GM23338 (cell line): Measurements from ENCODE around the gene UBA6. TPM values are rescaled to one million over a fixed set of nuclear protein-coding genes. Genes with fewer than 3 reads are reported as not detected.

Experiments
- ATAC-seq: fragments of 200-7000 bp; cut with Tn5 transposase; 3 replicates; pipeline ENCODE4 v1.9.1; 2020
- DNase-seq: peaks from one replicate; pipeline ENCODE4 v3.0.0-alpha.2; 2015; ENCODE audit warnings: low spot score
- H2AFZ ChIP-seq: fragments of 200-600 bp; sonication (generic); 2 replicates; pipeline ENCODE4 v1.8.0; 2016; ENCODE audit warnings: antibody characterized with exemption, mild to moderate bottlenecking, moderate library complexity
- H3F3A ChIP-seq: fragments of 200-600 bp; sonication (generic); replicated peaks from 2 replicates; pipeline ENCODE4 v1.8.0; 2017; ENCODE audit warnings: antibody characterized with exemption, mixed run types, low read depth
- H3K27ac ChIP-seq: fragments of 200-600 bp; sonication (generic); 2 replicates; pipeline ENCODE4 v1.6.1; 2016; ENCODE audit warnings: low read depth
- H3K27me3 ChIP-seq: fragments of 200-600 bp; sonication (generic); 2 replicates; pipeline ENCODE4 v1.8.0; 2016; ENCODE audit warnings: mild to moderate bottlenecking, mixed run types, moderate library complexity; ENCODE audit not compliant: insufficient read depth
- H3K36me3 ChIP-seq: fragments of 200-600 bp; sonication (generic); 2 replicates; pipeline ENCODE4 v1.8.0; 2016; ENCODE audit warnings: mild to moderate bottlenecking; ENCODE audit not compliant: insufficient read depth
- H3K4me1 ChIP-seq: fragments of 200-600 bp; sonication (generic); 2 replicates; pipeline ENCODE4 v1.8.0; 2016; ENCODE audit warnings: mild to moderate bottlenecking, moderate library complexity; ENCODE audit not compliant: insufficient read depth
- H3K4me2 ChIP-seq: fragments of 200-600 bp; sonication (generic); 2 replicates; pipeline ENCODE4 v1.7.1; 2017; ENCODE audit warnings: mixed run types
- H3K4me3 ChIP-seq: fragments of 200-600 bp; sonication (generic); 2 replicates; pipeline ENCODE4 v1.6.1; 2016; ENCODE audit warnings: mixed run types
- H3K79me2 ChIP-seq: fragments of 200-600 bp; sonication (generic); replicated peaks from 2 replicates; pipeline ENCODE4 v1.8.0; 2017; ENCODE audit warnings: mild to moderate bottlenecking; ENCODE audit not compliant: insufficient read depth
- H3K9me2 ChIP-seq: fragments of 200-600 bp; sonication (generic); 2 replicates; pipeline ENCODE4 v1.8.0; 2017; ENCODE audit not compliant: insufficient read depth
- H4K20me1 ChIP-seq: fragments of 200-600 bp; sonication (generic); replicated peaks from 2 replicates; pipeline ENCODE4 v1.8.0; 2017; ENCODE audit warnings: mild to moderate bottlenecking; ENCODE audit not compliant: insufficient read depth
- H3K27ac Mint-ChIP-seq: 2 replicates; pipeline ENCODE4 v1.8.0; 2020; ENCODE audit warnings: inconsistent platforms, mild to moderate bottlenecking, moderate library complexity, mixed read lengths
- H3K27me3 Mint-ChIP-seq: 3 replicates; pipeline ENCODE4 v1.8.0; 2022; ENCODE audit warnings: low read depth, mild to moderate bottlenecking, moderate library complexity, mixed read lengths, inconsistent platforms; ENCODE audit not compliant: insufficient read depth, poor library complexity
- H3K36me3 Mint-ChIP-seq: 3 replicates; pipeline ENCODE4 v1.8.0; 2021; ENCODE audit warnings: low read depth, mild to moderate bottlenecking, inconsistent platforms, moderate library complexity, mixed read lengths
- H3K4me1 Mint-ChIP-seq: 3 replicates; pipeline ENCODE4 v1.8.0; 2020; ENCODE audit warnings: mild to moderate bottlenecking, inconsistent platforms, mixed read lengths
- H3K4me3 Mint-ChIP-seq: 3 replicates; pipeline ENCODE4 v1.8.0; 2021; ENCODE audit warnings: moderate library complexity, mild to moderate bottlenecking, inconsistent platforms, mixed read lengths
- H3K9me3 Mint-ChIP-seq: 3 replicates; pipeline ENCODE4 v1.8.0; 2020; ENCODE audit warnings: moderate library complexity, mild to moderate bottlenecking, inconsistent platforms, mixed read lengths
- CREB1 ChIP-seq: fragments of 250-450 bp; sonication (Bioruptor Pico); IDR thresholded peaks from 2 replicates; pipeline ENCODE4 v1.5.0; 2020; ENCODE audit warnings: low read depth, mild to moderate bottlenecking, moderate library complexity
- CTCF ChIP-seq, 2 experiments: fragments of 200-600 bp in 1 of 2; sonication (generic) in 1 of 2; conservative IDR thresholded peaks; 2 replicates each; pipeline versions ENCODE4 v1.5.1 to v1.6.1; 2016 to 2017; ENCODE audit warnings: antibody characterized with exemption in 2 of 2, low read depth in 2 of 2, mild to moderate bottlenecking in 2 of 2, moderate library complexity in 1 of 2
- ETS1 ChIP-seq: IDR thresholded peaks from 2 replicates; pipeline ENCODE4 v1.6.1; 2016; ENCODE audit warnings: antibody characterized with exemption
- EZH2 ChIP-seq: fragments of 200-600 bp; sonication (generic); IDR thresholded peaks from one replicate; pipeline ENCODE4 v1.8.0; 2017; ENCODE audit warnings: antibody characterized with exemption, mild to moderate bottlenecking, low read depth; ENCODE audit not compliant: unreplicated experiment
- EZH2phosphoT487 ChIP-seq: fragments of 200-600 bp; sonication (generic); IDR thresholded peaks from one replicate; pipeline ENCODE4 v1.8.1; 2018; ENCODE audit warnings: antibody characterized with exemption; ENCODE audit not compliant: unreplicated experiment
- JUNB ChIP-seq: IDR thresholded peaks from one replicate; pipeline ENCODE4 v1.6.1; 2016; ENCODE audit warnings: antibody characterized with exemption; ENCODE audit not compliant: unreplicated experiment
- NANOG ChIP-seq: IDR thresholded peaks from 2 replicates; pipeline ENCODE4 v1.6.1; 2016; ENCODE audit warnings: antibody characterized with exemption, borderline replicate concordance
- POLR2AphosphoS5 ChIP-seq: IDR thresholded peaks from 2 replicates; pipeline ENCODE4 v1.6.1; 2016; ENCODE audit warnings: antibody characterized with exemption, low read depth
- REST ChIP-seq: IDR thresholded peaks from one replicate; pipeline ENCODE4 v1.6.1; 2018; ENCODE audit warnings: antibody characterized with exemption; ENCODE audit not compliant: unreplicated experiment
- STAT1 ChIP-seq: IDR thresholded peaks from one replicate; pipeline ENCODE4 v1.6.1; 2016; ENCODE audit warnings: antibody characterized with exemption; ENCODE audit not compliant: unreplicated experiment
- ZNF114 ChIP-seq: fragments of 250-450 bp; sonication (Bioruptor Pico); IDR thresholded peaks from 2 replicates; pipeline ENCODE4 v1.5.0; 2020; ENCODE audit warnings: mild to moderate bottlenecking, moderate library complexity
- ZNF331 ChIP-seq: fragments of 250-450 bp; sonication (Bioruptor Pico); IDR thresholded peaks from 2 replicates; pipeline ENCODE4 v1.5.0; 2020; ENCODE audit warnings: low read depth, mild to moderate bottlenecking, moderate library complexity
- ZNF462 ChIP-seq: fragments of 250-450 bp; sonication (Bioruptor Pico); IDR thresholded peaks from 2 replicates; pipeline ENCODE4 v1.5.0; 2020; ENCODE audit warnings: mild to moderate bottlenecking, moderate library complexity
- polyA plus RNA-seq: library from polyadenylated mRNA; unstranded; fragments of >200 nt; fragmentation: Nextera tagmentation; extraction: Ambion mirVana; gene quantifications from 2 replicates; pipeline ENCODE4 v1.2.1, GENCODE V29; 2016
- total RNA-seq: library from RNA; depleted of rRNA; stranded (reverse); fragments of >200 nt; shearing (Covaris generic); gene quantifications from 2 replicates; pipeline ENCODE4 v1.2.3, GENCODE V29; 2014

The UBA6 gene
- total and polyA plus RNA-seq, 2 experiments from 2014 or later: 17.6 to 77.3 TPM

GRCh38 chr4:67713529-67714247 is 12.7 kb upstream of the UBA6 start:
- no peak overlapping the region for H3K27ac ChIP-seq
- H3K36me3 Mint-ChIP-seq: peaks cover 23% of the 10 kb centered on the region
- H3K4me1 Mint-ChIP-seq: peaks cover 33% of the 10 kb centered on the region
- peaks cover 2% of the 10 kb centered on the region for H3K27me3 Mint-ChIP-seq
- peaks cover 4% of the 10 kb centered on the region; the same call in 2 of the 3 replicates for H3K9me3 Mint-ChIP-seq
- H2AFZ ChIP-seq: no peak overlapping the region
- H4K20me1 ChIP-seq: no peaks in the 10 kb centered on the region
- peak overlapping the region; percentile 63 for H3K27ac Mint-ChIP-seq
- ATAC-seq: peak; percentile 14; the same call in 2 of the 3 replicates
- H3K27me3 ChIP-seq: no peaks in the 10 kb centered on the region
- DNase-seq: no peak
- no peak overlapping the region for H3K4me3 Mint-ChIP-seq
- peaks cover 7% of the 10 kb centered on the region; the same call in 1 of the 2 replicates for H3K9me2 ChIP-seq
- H3K4me1 ChIP-seq: peaks cover 23% of the 10 kb centered on the region
- no peaks in the 10 kb centered on the region for H3F3A ChIP-seq
- H3K79me2 ChIP-seq: peaks cover 25% of the 10 kb centered on the region
- H3K4me2 ChIP-seq: peak overlapping the region; percentile 32; the same call in 1 of the 2 replicates
- H3K36me3 ChIP-seq: no peaks in the 10 kb centered on the region
- TF ChIP-seq STAT1: no peak
- TF ChIP-seq ETS1: no peak
- TF ChIP-seq CREB1: no peak
- no peak for TF ChIP-seq REST
- no peak for TF ChIP-seq EZH2
- no peak for TF ChIP-seq JUNB
- no peak for TF ChIP-seq ZNF331
- TF ChIP-seq CTCF (conservative IDR thresholded peaks at IDR 0.05; ENCODE audit: low read depth in 2 of 2): no peak
- no peak for TF ChIP-seq EZH2phosphoT487
- no peak for TF ChIP-seq ZNF114 (CRISPR knock-in tag)
- TF ChIP-seq NANOG: no peak
- no peak for TF ChIP-seq POLR2AphosphoS5
- TF ChIP-seq ZNF462 (CRISPR knock-in tag): no peak
- no peak overlapping the region for H3K4me3 ChIP-seq
